ENCODE results near the gene CCDC186. TPM values are rescaled to one million over a fixed set of nuclear protein-coding genes. Genes with fewer than 3 reads are reported as not detected.

CCDC186 gene
- total and polyA plus RNA-seq, 2 of the 13 experiments (the other 11 are each of a cell fraction or from before 2014, with no cell fraction given) = 4.2 to 11.8 TPM

GRCh38 chr10:114173921-114174694 is at the start of gene CCDC186 (continued):
- TF ChIP-seq ZNF260 (CRISPR knock-in tag; IDR thresholded peaks at IDR 0.05; ENCODE audit: borderline replicate concordance, low read depth) (no peak), ZNF510 (CRISPR knock-in tag; IDR thresholded peaks at IDR 0.05; ENCODE audit: low read depth) (no peak), SRF (IDR thresholded peaks at IDR 0.05; ENCODE audit: low read depth, low read length) (no peak), ZNF792 (CRISPR knock-in tag; IDR thresholded peaks at IDR 0.05) (no peak; the same call in 1 of the 2 replicates), ADNP (CRISPR knock-in tag; IDR thresholded peaks at IDR 0.05) (no peak), HNRNPL (IDR thresholded peaks at IDR 0.05; ENCODE audit: low read depth, low read length) (peak; percentile 22; the same call in 1 of the 2 replicates), HMG20B (CRISPR knock-in tag; conservative IDR thresholded peaks at IDR 0.05) (no peak), ZNF337 (CRISPR knock-in tag; IDR thresholded peaks at IDR 0.05; ENCODE audit: borderline replicate concordance, low read depth) (no peak), HOXA9 (CRISPR knock-in tag; IDR thresholded peaks at IDR 0.05; ENCODE audit: borderline replicate concordance) (no peak), PAXIP1 (CRISPR knock-in tag; conservative IDR thresholded peaks at IDR 0.05) (peak; percentile 46; the same call in 1 of the 2 replicates), EED (CRISPR knock-in tag; IDR thresholded peaks at IDR 0.05) (no peak), ZNF850 (CRISPR knock-in tag; conservative IDR thresholded peaks at IDR 0.05) (no peak), ATF2 (CRISPR knock-in tag; IDR thresholded peaks at IDR 0.05) (peak; percentile 18; the same call in 1 of the 2 replicates), SP1 (IDR thresholded peaks at IDR 0.05) (no peak), SP1 (CRISPR knock-in tag; IDR thresholded peaks at IDR 0.05) (peak; percentile 86), ZNF589 (CRISPR knock-in tag; conservative IDR thresholded peaks at IDR 0.05) (0 out of 2 replicates have a peak, but pooled peaks have one; percentile 38), TBX2 (CRISPR knock-in tag; IDR thresholded peaks at IDR 0.05; ENCODE audit: borderline replicate concordance) (peak; percentile 82), KDM6A (CRISPR knock-in tag; IDR thresholded peaks at IDR 0.05; ENCODE audit: low read depth) (no peak), THAP7 (CRISPR knock-in tag; IDR thresholded peaks at IDR 0.05) (no peak)
- TF ChIP-seq, protein P1, sequence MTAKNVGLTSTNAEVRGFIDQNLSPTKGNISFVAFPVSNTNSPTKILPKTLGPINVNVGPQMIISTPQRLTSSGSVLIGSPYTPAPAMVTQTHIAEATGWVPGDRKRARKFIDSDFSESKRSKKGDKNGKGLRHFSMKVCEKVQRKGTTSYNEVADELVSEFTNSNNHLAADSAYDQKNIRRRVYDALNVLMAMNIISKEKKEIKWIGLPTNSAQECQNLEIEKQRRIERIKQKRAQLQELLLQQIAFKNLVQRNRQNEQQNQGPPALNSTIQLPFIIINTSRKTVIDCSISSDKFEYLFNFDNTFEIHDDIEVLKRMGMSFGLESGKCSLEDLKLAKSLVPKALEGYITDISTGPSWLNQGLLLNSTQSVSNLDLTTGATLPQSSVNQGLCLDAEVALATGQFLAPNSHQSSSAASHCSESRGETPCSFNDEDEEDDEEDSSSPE (CRISPR knock-in tag; IDR thresholded peaks at IDR 0.05) = peak; percentile 53

Data from HepG2 (cell line).